Sigmoid colon (tissue), 7 donors: Measurements from ENCODE around the gene DKC1. TPM values are rescaled to one million over a fixed set of nuclear protein-coding genes. Genes with fewer than 3 reads are reported as not detected.

Experiments
- DNase-seq: peaks from one replicate; pipeline ENCODE4 v3.0.0-alpha.2; 2019
- H3K27ac ChIP-seq, 4 donors: fragments of 200-600 bp; sonication (generic); one replicate each; pipeline ENCODE4 v1.5.1; 2016 to 2019; ENCODE audit warnings: mild to moderate bottlenecking in 1 of 4
- H3K27me3 ChIP-seq, 3 donors: fragments of 200-600 bp; sonication (generic); one replicate each; pipeline ENCODE4 v1.5.1; 2019; ENCODE audit warnings: mild to moderate bottlenecking in 1 of 3
- H3K36me3 ChIP-seq, 4 donors: fragments of 200-600 bp; sonication (generic); one replicate each; pipeline ENCODE4 v1.5.1; 2016 to 2019
- H3K4me1 ChIP-seq, 4 donors: fragments of 200-600 bp; sonication (generic); one replicate each; pipeline ENCODE4 v1.5.1; 2017 to 2019
- H3K4me3 ChIP-seq, 4 donors: fragments of 200-600 bp; sonication (generic); one replicate each; pipeline ENCODE4 v1.5.1; 2017 to 2019; ENCODE audit warnings: mild to moderate bottlenecking in 2 of 4, moderate library complexity in 1 of 4
- H3K9me3 ChIP-seq, 4 donors: fragments of 200-600 bp in 3 of 4; sonication (generic) in 3 of 4; one replicate each; pipeline versions ENCODE4 v1.5.1 to v1.6.1; 2013 to 2019
- EP300 ChIP-seq, 4 donors: sonication (generic); formaldehyde crosslinking; IDR thresholded peaks; one replicate each; pipeline ENCODE4 v1.6.1; 2017; ENCODE audit warnings: antibody characterized with exemption in 4 of 4
- POLR2A ChIP-seq, 2 donors: fragments of 450-650 bp; IDR thresholded peaks; one replicate each; pipeline ENCODE4 v1.6.1; 2016; ENCODE audit warnings: antibody characterized with exemption in 2 of 2, mild to moderate bottlenecking in 2 of 2, moderate library complexity in 2 of 2
- POLR2AphosphoS5 ChIP-seq, 4 donors: sonication (generic); formaldehyde crosslinking; IDR thresholded peaks; one replicate each; pipeline ENCODE4 v1.6.1; 2017; ENCODE audit warnings: antibody characterized with exemption in 4 of 4
- WGBS, 2 donors: extraction: QIAGEN DNeasy Blood & Tissue Kit; methylation state at CpG; one replicate each; pipeline ENCODE4 v1.1.7; 2013; 5-methylcytosine and 5-hydroxymethylcytosine counted together
- intact Hi-C: fragments of 100-400 bp; cut with DNase I; formaldehyde crosslinking; loops from one replicate; pipeline ENCODE4 v1.15.1; 2023
- polyA plus RNA-seq, 3 donors: library from polyadenylated mRNA; stranded (reverse); fragments of 200-250 nt; gene quantifications; one replicate each; pipeline ENCODE4 v1.2.3, GENCODE V29; 2013
- total RNA-seq, 4 donors: library from RNA; depleted of rRNA; stranded (reverse); fragments of >200 nt; gene quantifications; one replicate each; pipeline ENCODE4 v1.1.0, GENCODE V29; 2016
- TF ChIP-seq, protein P1 (sequence below), 4 experiments: fragments of 450-650 bp in 3 of 4; fragments of 200-600 bp in 1 of 4; IDR thresholded peaks; one replicate each; pipeline ENCODE4 v1.5.1; 2016 to 2019; ENCODE audit warnings: antibody characterized with exemption in 4 of 4, mild to moderate bottlenecking in 3 of 4, moderate library complexity in 2 of 4
- donor health status: healthy with polysubstance abuse.
- donor health status: Bipolar disorder and iron deficiency.
- donor health status: healthy.

DKC1 gene
- total and polyA plus RNA-seq, 7 donors = 18.2 to 47.5 (median 20.0) TPM

DNA sequence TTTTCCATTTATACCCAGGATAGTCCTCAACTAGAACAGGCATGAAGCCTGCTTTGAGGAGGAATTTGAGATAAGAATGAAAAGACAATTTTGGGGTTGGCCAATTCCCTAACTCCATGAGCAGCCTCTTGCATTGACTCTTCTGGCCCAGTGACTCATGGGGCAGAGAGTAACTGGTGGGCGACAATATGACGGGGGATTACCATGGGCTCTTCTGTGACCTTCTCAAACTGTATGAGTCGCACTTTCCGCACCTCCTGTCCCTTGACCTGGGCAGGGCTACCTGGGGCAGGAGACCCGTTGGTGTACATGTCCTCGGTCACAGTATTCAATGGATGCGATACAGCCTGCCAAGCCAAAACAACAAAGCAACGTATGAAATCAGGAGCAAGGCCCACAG lies 29.3 kb downstream of the DKC1 start:
- Histone ChIP-seq H3K27me3 (no peaks in the 10 kb centered on the region), H3K9me3 (no peaks in the 10 kb centered on the region), H3K27ac (no peak overlapping the region), H3K36me3 (no peaks in the 10 kb centered on the region), H3K4me1 (peaks cover 0 to 4% (median 0%) of the 10 kb centered on the region in 4 donors), H3K4me3 (no peak overlapping the region)
- intact Hi-C loops = no loop called here
- 92 to 93% methylated on average over 8 of the region's 8 CpGs for WGBS, 2 donors
- TF ChIP-seq, protein P1, sequence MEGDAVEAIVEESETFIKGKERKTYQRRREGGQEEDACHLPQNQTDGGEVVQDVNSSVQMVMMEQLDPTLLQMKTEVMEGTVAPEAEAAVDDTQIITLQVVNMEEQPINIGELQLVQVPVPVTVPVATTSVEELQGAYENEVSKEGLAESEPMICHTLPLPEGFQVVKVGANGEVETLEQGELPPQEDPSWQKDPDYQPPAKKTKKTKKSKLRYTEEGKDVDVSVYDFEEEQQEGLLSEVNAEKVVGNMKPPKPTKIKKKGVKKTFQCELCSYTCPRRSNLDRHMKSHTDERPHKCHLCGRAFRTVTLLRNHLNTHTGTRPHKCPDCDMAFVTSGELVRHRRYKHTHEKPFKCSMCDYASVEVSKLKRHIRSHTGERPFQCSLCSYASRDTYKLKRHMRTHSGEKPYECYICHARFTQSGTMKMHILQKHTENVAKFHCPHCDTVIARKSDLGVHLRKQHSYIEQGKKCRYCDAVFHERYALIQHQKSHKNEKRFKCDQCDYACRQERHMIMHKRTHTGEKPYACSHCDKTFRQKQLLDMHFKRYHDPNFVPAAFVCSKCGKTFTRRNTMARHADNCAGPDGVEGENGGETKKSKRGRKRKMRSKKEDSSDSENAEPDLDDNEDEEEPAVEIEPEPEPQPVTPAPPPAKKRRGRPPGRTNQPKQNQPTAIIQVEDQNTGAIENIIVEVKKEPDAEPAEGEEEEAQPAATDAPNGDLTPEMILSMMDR (IDR thresholded peaks at IDR 0.05) = no peak
- no peak for TF ChIP-seq POLR2AphosphoS5 (IDR thresholded peaks at IDR 0.05)
- no peak for TF ChIP-seq POLR2A (IDR thresholded peaks at IDR 0.05)
- TF ChIP-seq EP300 (IDR thresholded peaks at IDR 0.05) = no peak
- no peak for DNase-seq

DNA sequence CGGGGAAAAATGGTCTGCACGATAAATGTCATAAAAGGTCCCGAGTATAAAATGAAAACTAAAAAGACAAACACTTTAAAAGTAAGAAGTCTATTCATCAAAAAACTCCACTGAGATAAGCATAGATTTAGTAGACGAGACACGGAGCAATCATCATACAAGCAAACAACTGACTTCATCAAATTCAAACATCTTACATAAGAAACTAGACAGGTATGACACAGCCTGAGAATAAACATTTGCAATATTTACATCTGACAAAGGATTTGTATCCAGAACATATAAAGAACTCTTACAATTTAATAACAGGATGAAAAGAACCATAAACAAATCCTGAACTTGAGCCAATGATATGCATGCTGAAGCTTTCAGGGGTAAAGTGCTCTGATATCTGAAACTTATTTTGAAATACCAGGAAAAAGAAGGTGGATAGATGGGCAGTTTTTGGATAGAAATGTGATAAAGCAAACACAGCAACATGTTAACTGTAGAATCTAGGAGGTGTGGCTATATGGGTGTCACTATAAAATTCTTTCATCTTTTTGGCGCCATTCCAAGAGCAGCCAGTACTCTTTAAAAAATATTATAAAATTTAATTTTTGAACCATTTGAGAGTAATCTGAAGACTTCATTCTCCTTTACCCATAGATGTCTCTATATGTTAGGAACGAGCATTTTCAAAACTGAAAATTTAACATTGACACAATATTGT lies 30.6 kb downstream of the DKC1 start:
- intact Hi-C loops = no loop called here
- H3K36me3 ChIP-seq = no peaks in the 10 kb centered on the region
- no peak for TF ChIP-seq POLR2AphosphoS5 (IDR thresholded peaks at IDR 0.05)
- no peak for TF ChIP-seq EP300 (IDR thresholded peaks at IDR 0.05)
- TF ChIP-seq POLR2A (IDR thresholded peaks at IDR 0.05) = no peak
- TF ChIP-seq, protein P1 (IDR thresholded peaks at IDR 0.05) = no peak

DNA sequence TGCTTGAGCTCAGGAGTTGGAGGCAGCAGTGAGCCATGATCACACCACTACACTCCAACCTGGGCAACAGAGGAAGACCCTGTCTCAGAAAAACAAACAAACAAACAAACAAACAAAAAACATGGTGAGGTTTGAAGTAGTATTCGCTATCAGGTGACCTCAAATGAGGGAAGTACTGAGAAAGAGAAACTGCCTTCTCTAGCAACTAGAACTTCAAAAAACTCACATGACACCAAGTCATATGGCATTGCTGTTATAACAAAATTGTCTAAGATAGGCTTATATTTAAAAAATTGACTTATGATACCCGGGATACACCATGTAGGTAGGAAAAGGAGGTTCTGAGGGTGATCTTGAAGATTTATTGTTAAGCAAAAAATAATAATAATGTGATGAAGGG lies 32.4 kb downstream of the DKC1 start:
- WGBS, 2 donors = 81 to 83% methylated on average over 2 of the region's 2 CpGs
- intact Hi-C loops = no loop called here
- H3K27me3 ChIP-seq = no peaks in the 10 kb centered on the region
- H3K27ac ChIP-seq = no peak overlapping the region
- DNase-seq = no peak
- H3K36me3 ChIP-seq = no peaks in the 10 kb centered on the region
- H3K9me3 ChIP-seq = no peaks in the 10 kb centered on the region
- H3K4me3 ChIP-seq = no peak overlapping the region
- TF ChIP-seq POLR2A (IDR thresholded peaks at IDR 0.05) (no peak), EP300 (IDR thresholded peaks at IDR 0.05) (no peak), POLR2AphosphoS5 (IDR thresholded peaks at IDR 0.05) (no peak)
- TF ChIP-seq, protein P1 (IDR thresholded peaks at IDR 0.05) = no peak
- H3K4me1 ChIP-seq = peaks cover 0 to 18% (median 7%) of the 10 kb centered on the region in 4 donors

More for the DNA sequence above, 30.6 kb downstream of the DKC1 start:
- Histone ChIP-seq H3K4me1 (peaks cover 0 to 7% (median 0%) of the 10 kb centered on the region in 4 donors), H3K4me3 (no peak overlapping the region), H3K9me3 (no peaks in the 10 kb centered on the region), H3K27me3 (no peaks in the 10 kb centered on the region), H3K27ac (no peak overlapping the region)
- DNase-seq = no peak
- 26 to 77% methylated on average over 7 of the region's 7 CpGs for WGBS, 2 donors

DNA sequence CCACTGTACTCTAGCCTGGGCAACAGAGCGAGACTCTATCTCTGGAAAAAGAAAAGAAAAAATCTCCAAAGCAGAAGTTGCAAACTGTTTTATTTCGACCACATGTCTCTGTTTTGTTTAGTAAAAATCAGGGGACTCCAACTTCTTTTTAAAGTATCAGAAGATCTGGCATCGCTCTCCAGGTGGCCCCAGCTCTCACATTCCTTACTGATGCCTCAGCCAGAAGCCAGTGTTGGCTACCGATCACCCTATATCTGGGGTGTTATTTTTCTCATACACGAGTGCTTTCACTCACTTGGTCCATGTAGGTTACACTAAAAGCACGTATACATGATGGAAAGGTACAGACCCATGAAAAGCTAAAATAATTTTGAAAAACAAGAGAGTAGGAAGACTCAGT lies 34.3 kb downstream of the DKC1 start:
- no peaks in the 10 kb centered on the region for H3K27me3 ChIP-seq
- no peak overlapping the region for H3K4me3 ChIP-seq
- no peak overlapping the region for H3K27ac ChIP-seq
- TF ChIP-seq EP300 (IDR thresholded peaks at IDR 0.05) (no peak), POLR2A (IDR thresholded peaks at IDR 0.05) (no peak), POLR2AphosphoS5 (IDR thresholded peaks at IDR 0.05) (no peak)
- TF ChIP-seq, protein P1 (IDR thresholded peaks at IDR 0.05) = no peak
- no peak for DNase-seq
- H3K36me3 ChIP-seq = no peaks in the 10 kb centered on the region
- 78 to 89% methylated on average over 6 of the region's 6 CpGs for WGBS, 2 donors
- H3K4me1 ChIP-seq = peaks cover 0 to 23% (median 12%) of the 10 kb centered on the region in 4 donors
- H3K9me3 ChIP-seq = no peaks in the 10 kb centered on the region
- intact Hi-C loops = no loop called here
